ENCODE data around the gene PCDH9.

Gene PCDH9

DNA sequence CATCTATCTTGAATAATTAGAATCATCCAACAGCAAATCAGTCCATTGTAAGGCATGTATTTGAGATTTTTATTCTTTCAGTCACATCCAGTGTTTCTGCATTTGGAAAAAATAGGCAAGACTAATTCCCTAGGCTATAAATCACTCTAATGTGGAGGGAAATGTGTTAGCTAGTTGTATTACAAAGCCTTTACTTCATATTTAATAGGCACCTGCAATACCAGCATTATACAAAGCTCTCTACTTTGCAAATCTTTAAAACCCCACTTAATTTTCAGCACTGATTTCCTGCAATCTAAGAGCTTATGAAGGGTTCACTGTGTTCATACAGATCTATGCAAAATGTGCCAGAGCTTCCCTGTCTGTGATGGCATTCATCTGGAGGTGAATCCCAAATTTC, 12.3 kb downstream of the PCDH9 start:
- DNase-seq (ENCODE audit: low read depth): no peak

DNA sequence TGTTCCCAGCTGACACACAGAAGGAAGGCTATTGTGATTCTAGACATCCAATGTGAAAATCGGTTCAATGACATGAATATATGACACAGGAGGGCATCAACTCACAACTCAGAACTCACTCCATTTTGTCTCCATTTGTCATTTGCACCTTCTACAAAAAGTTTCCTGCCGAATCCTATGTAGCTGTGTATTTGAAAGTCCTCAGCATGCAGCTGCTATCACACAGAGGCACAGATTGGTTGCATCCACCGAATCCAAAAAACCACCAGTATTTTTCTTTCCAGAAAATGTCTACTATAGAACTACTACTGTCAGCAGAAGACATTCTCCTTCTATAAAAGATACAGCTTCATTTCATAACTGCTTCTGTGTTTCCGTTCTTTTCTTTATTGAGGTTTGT, 13.3 kb downstream of the PCDH9 start:
- TF ChIP-seq CTCF (conservative IDR thresholded peaks at IDR 0.05; ENCODE audit: low read depth, low read length): no peak
- no peak for DNase-seq (ENCODE audit: low read depth)
- H3K4me3 ChIP-seq (ENCODE audit: low read depth, low read length): no peak overlapping the region

More for the DNA sequence above, 12.3 kb downstream of the PCDH9 start:
- no peak overlapping the region for H3K4me3 ChIP-seq (ENCODE audit: low read depth, low read length)
- no peak for TF ChIP-seq CTCF (conservative IDR thresholded peaks at IDR 0.05; ENCODE audit: low read depth, low read length)

DNA sequence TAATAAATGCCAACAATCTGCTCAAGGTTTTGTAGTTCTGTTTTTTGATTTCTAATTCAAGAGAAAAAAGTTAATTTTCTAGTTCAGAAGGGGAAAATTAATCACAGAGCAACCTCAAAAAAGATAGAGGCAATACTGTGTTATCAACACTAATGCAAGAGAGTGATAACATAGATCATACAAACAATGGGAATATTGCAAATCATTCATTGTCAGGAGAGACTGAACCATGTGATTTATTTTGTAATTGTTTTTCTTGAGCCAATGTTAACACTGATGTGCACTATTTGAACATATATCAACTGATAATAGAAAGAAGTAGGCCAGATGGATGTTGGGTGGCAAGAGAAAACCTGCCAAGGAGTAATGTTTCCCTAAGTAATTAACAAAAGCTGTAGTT, 19.9 kb downstream of the PCDH9 start:
- no peak overlapping the region for H3K4me3 ChIP-seq (ENCODE audit: low read depth, low read length)
- no peak for DNase-seq (ENCODE audit: low read depth)
- no peak for TF ChIP-seq CTCF (conservative IDR thresholded peaks at IDR 0.05; ENCODE audit: low read depth, low read length)

GRCh38 chr13:67208552-67208951, 21.6 kb downstream of the PCDH9 start:
- H3K4me3 ChIP-seq (ENCODE audit: low read depth, low read length): no peak overlapping the region
- no peak for DNase-seq (ENCODE audit: low read depth)
- TF ChIP-seq CTCF (conservative IDR thresholded peaks at IDR 0.05; ENCODE audit: low read depth, low read length): no peak

GRCh38 chr13:67204764-67205163, 25.4 kb downstream of the PCDH9 start:
- H3K4me3 ChIP-seq (ENCODE audit: low read depth, low read length): no peak overlapping the region
- no peak for TF ChIP-seq CTCF (conservative IDR thresholded peaks at IDR 0.05; ENCODE audit: low read depth, low read length)
- DNase-seq (ENCODE audit: low read depth): peak; percentile 52

DNA sequence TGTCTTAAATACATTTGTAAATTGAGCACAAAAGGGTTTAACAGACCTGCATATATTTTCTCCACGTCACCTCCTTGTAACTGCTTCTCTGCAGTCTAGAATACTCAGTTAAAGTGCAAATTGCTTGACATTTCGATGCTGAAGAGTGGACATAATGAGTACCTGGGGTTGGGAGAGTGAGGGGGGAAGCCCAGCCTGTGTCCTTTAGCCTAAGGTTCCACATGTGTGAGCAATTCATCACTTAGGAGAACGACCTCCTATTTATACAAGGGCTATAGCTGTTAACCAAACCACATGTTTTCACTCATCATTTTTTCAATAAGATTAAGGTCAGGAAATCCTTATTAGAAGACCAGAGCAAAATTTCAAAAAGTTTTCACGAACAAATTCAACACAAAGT, 29.5 kb downstream of the PCDH9 start:
- TF ChIP-seq CTCF (conservative IDR thresholded peaks at IDR 0.05; ENCODE audit: low read depth, low read length): no peak
- H3K4me3 ChIP-seq (ENCODE audit: low read depth, low read length): no peak overlapping the region
- no peak for DNase-seq (ENCODE audit: low read depth)

DNA sequence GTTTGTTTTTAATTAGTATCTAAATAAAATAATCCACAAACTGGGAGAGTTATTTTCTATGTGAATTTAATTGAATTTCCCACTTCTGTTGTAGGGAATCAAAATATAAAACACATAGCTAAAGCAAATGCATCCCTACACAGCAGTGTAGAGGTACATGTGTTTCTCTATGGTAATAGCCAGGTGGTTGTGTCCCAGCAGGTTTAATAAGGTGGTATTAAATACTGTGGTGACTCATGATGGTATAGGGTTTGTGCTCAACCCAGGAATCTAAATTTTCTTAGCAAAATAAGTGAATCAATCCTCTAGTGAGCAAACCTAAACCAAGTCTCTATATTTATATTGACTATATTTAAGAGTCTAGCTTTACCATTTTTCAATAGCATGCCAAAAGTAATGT, 30.0 kb downstream of the PCDH9 start:
- DNase-seq (ENCODE audit: low read depth): no peak
- no peak overlapping the region for H3K4me3 ChIP-seq (ENCODE audit: low read depth, low read length)
- no peak for TF ChIP-seq CTCF (conservative IDR thresholded peaks at IDR 0.05; ENCODE audit: low read depth, low read length)
